SK-N-MC (cell line): ENCODE data around the gene HOXB5.

Source experiments
- DNase-seq: peaks from one replicate; pipeline ENCODE4 v3.0.0-alpha.2; 2011; ENCODE audit warnings: low read depth, low spot score
- H3K27ac ChIP-seq: fragments of 200-600 bp; sonication (generic); 2 replicates; pipeline ENCODE4 v1.5.1; 2016; ENCODE audit warnings: mixed run types
- H3K36me3 ChIP-seq: fragments of 200-600 bp; sonication (generic); 2 replicates; pipeline ENCODE4 v1.6.1; 2017; ENCODE audit warnings: antibody characterized with exemption, low read length, mixed read lengths; ENCODE audit not compliant: insufficient read depth
- H3K4me3 ChIP-seq: fragments of 200-600 bp; sonication (generic); 2 replicates; pipeline ENCODE4 v1.5.1; 2016
- H3K9ac ChIP-seq: fragments of 200-600 bp; sonication (generic); 2 replicates; pipeline ENCODE4 v1.8.0; 2017; ENCODE audit warnings: mixed run types, mixed read lengths; ENCODE audit not compliant: insufficient read length
- H3K9me3 ChIP-seq: fragments of 200-600 bp; sonication (generic); 2 replicates; pipeline ENCODE4 v1.6.1; 2017; ENCODE audit warnings: low read depth, mild to moderate bottlenecking, antibody characterized with exemption, low read length, moderate library complexity, mixed read lengths
- EZH2 ChIP-seq: fragments of 200-600 bp; sonication (generic); IDR thresholded peaks from one replicate; pipeline ENCODE4 v1.6.1; 2017; ENCODE audit warnings: antibody characterized with exemption
- FOXP2 ChIP-seq: optimal IDR thresholded peaks from 2 replicates; pipeline ENCODE3; 2011; ENCODE audit warnings: mild to moderate bottlenecking, moderate library complexity; ENCODE audit not compliant: insufficient read depth; ENCODE audit errors: extremely low read length, control extremely low read depth
- POLR2AphosphoS5 ChIP-seq: IDR thresholded peaks from 2 replicates; pipeline ENCODE4 v1.6.1; 2012; ENCODE audit warnings: mild to moderate bottlenecking, low read depth, low read length, borderline replicate concordance

The HOXB5 gene

GRCh38 chr17:48613862-48614694, 20.5 kb upstream of the HOXB5 start:
- Histone ChIP-seq H3K9ac (peak overlapping the region; percentile 51), H3K36me3 (no peaks in the 10 kb centered on the region), H3K4me3 (peak overlapping the region; percentile 84), H3K27ac (no peak overlapping the region), H3K9me3 (no peaks in the 10 kb centered on the region)
- TF ChIP-seq EZH2: no peak
- DNase-seq: no peak

DNA sequence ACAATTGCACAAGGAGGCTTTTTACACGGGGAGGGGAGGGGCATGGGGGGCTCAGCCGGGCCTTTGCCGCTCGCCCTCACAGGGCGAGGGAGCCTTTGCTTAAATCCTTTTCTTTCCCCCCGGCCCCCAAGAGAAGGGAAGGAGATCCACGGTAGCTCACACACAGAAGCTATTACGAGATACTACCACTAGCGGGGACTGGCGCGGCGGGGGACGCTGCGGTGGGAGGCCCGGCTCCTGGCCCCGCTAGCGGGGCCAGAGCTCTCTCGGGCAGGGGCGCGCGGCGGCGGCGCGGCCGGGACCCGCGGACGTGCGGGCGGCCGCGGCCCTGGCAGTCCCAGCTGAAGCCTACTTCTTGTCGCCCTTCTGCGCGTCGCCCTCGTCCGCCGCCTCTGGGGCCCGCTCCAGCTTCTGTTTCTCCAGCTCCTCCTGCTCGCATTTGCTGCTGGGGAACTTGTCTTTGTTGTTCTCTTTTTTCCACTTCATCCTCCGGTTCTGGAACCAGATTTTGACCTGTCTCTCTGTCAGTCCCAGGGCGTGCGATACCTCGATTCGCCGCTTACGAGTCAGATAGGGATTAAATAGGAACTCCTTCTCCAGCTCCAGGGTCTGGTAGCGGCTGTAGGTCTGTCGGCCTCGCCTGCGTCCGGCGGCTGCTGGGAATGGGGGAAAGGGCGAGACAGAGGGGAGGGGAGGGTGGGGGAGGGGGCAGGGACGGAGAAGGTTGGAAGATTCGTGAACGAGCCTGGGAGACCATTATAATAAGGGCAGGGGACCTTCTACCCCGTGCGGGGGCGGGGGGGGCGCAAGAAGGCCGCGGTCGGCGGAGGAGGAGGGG, 19.5 kb upstream of the HOXB5 start:
- peak overlapping the region; percentile 90 for H3K27ac ChIP-seq
- no peak for DNase-seq
- H3K4me3 ChIP-seq: peak overlapping the region; percentile 84
- H3K9ac ChIP-seq: peak overlapping the region; percentile 65
- TF ChIP-seq EZH2 (no peak), FOXP2 (no peak), POLR2AphosphoS5 (no peak)
- no peaks in the 10 kb centered on the region for H3K9me3 ChIP-seq
- H3K36me3 ChIP-seq: no peaks in the 10 kb centered on the region

- TF ChIP-seq FOXP2 (no peak), POLR2AphosphoS5 (peak; percentile 13; the same call in 1 of the 2 replicates)
- Histone ChIP-seq H3K36me3 (0 out of 2 replicates have a peak, but pooled peaks cover 3% of the 10 kb centered on the region), H3K4me3 (peak overlapping the region; percentile 84), H3K27ac (peak overlapping the region; percentile 90), H3K9me3 (no peaks in the 10 kb centered on the region), H3K9ac (peak overlapping the region; percentile 65)
- no peak for DNase-seq
These were observed 18.9 kb upstream of the HOXB5 start for GRCh38 chr17:48612456-48612853.

GRCh38 chr17:48611681-48612455, 18.3 kb upstream of the HOXB5 start:
- Histone ChIP-seq H3K27ac (peak overlapping the region; percentile 90), H3K9me3 (no peaks in the 10 kb centered on the region), H3K9ac (peak overlapping the region; percentile 85), H3K4me3 (peak overlapping the region; percentile 84), H3K36me3 (0 out of 2 replicates have a peak, but pooled peaks cover 7% of the 10 kb centered on the region)
- TF ChIP-seq FOXP2: no peak
- no peak for TF ChIP-seq EZH2
- no peak for TF ChIP-seq POLR2AphosphoS5
- DNase-seq: no peak

GRCh38 chr17:48611213-48611612, 17.6 kb upstream of the HOXB5 start:
- TF ChIP-seq POLR2AphosphoS5: no peak; the same call in 1 of the 2 replicates
- no peak for TF ChIP-seq FOXP2
- TF ChIP-seq EZH2: no peak
- Histone ChIP-seq H3K27ac (peak overlapping the region; percentile 90), H3K9ac (peak overlapping the region; percentile 85), H3K36me3 (0 out of 2 replicates have a peak, but pooled peaks cover 11% of the 10 kb centered on the region), H3K4me3 (peak overlapping the region; percentile 84), H3K9me3 (no peaks in the 10 kb centered on the region)
- no peak for DNase-seq

DNA sequence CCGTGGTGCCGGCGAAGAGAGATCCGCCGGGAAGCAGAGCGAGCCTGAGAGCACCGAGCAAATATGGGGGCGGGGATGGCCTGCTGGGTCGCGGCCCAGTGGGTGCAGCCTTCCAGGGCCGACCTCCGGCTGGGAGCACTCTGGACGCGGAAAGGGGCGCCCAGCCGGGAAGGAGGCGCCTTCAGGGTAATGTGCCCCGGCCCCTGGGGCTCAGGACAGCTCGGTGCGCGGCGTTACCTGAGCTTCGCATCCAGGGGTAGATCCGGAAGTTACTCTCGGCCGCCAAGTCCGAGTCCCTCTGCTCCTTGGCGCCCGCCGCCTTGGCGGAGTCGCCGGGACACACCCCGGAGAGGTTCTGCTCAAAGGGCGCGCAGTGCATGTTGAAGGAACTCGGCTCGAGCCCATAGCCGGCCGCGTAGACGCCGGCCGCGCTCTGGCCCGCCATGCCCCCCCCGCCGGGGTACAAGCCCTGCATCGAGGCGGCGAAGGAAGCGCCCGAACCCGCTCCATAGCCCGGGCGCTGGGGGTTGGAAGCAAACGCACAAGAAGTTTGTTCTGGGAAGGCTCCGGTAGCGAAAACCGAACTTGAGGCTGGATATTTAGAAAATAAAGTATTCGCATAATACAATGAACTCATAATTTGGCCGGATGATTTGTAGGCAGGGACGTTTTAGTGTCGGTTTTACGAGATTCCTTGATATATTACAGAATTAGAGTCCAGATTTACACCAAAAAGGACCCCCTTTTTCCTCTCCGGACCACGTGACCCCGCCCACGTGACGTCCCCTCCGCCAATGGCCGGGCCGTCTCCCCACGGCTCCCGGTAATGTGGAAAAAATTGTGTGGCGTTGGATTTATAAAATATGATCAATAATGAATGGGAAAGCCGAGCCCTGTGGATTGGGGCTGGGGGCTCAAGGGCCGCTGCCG, 17.0 kb upstream of the HOXB5 start, which contains the start of gene HOXB7:
Gene HOXB7, minus strand, starts transcription at position 736 of the 930 bp plus-strand sequence. Its CDS starts 99 bp downstream, at position 637.
- TF ChIP-seq EZH2 (no peak), FOXP2 (no peak), POLR2AphosphoS5 (peak; percentile 40; the same call in 1 of the 2 replicates)
- peak within 1 kb of the TSS; percentile 90 for H3K27ac ChIP-seq
- H3K9ac ChIP-seq: peak within 1 kb of the TSS; percentile 85
- 0 out of 2 replicates have a peak, but pooled peaks cover 11% of the 10 kb centered on the region for H3K36me3 ChIP-seq
- H3K4me3 ChIP-seq: peak within 1 kb of the TSS; percentile 84
- H3K9me3 ChIP-seq: no peaks in the 10 kb centered on the region
- DNase-seq: no peak

DNA sequence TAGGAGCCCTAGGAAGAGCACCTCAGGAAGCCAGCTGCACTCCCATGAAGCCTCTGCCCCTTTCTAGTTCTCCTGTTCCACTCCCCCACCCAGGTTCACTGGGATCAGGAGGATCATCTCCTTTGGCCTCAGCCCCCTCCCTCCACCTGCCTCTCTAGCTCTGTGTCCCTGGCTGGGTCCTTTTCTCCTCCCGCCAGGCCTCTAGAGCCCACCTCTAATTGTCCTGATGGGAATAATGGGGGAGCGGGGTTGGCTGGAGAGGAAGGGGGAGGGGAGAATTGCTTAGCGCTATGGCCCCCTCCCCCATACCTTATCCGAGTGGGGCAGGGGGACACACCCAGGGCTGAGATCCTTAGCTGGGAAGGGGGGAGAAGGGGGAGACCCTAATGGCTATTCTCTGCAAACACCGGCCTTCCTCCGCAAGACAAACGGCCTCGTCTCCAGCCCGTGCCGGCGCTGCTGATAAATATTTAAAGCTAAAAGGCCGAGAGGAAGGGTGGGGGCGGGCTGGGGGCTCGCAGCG, 16.2 kb upstream of the HOXB5 start:
- H3K4me3 ChIP-seq: peak overlapping the region; percentile 84
- no peaks in the 10 kb centered on the region for H3K9me3 ChIP-seq
- peak overlapping the region; percentile 85 for H3K9ac ChIP-seq
- no peak for DNase-seq
- TF ChIP-seq EZH2: no peak
- no peak for TF ChIP-seq POLR2AphosphoS5
- TF ChIP-seq FOXP2: no peak
- peak overlapping the region; percentile 90 for H3K27ac ChIP-seq
- 0 out of 2 replicates have a peak, but pooled peaks cover 11% of the 10 kb centered on the region for H3K36me3 ChIP-seq
